Peyer's patch (tissue), 4 donors: Measurements from ENCODE around the gene BAD. TPM values are rescaled to one million over a fixed set of nuclear protein-coding genes. Genes with fewer than 3 reads are reported as not detected.

Experiments
- DNase-seq, 3 donors: peaks; one replicate each; pipeline ENCODE4 v3.0.0-alpha.2; 2017 to 2019
- H3K27ac ChIP-seq, 4 donors: fragments of 200-600 bp; sonication (generic); one replicate each; pipeline ENCODE4 v1.5.1; 2016 to 2019
- H3K27me3 ChIP-seq, 2 donors: fragments of 200-600 bp; sonication (generic); one replicate each; pipeline ENCODE4 v1.5.1; 2019
- H3K36me3 ChIP-seq, 3 donors: fragments of 200-600 bp; sonication (generic); one replicate each; pipeline ENCODE4 v1.5.1; 2016 to 2019
- H3K4me1 ChIP-seq, 4 donors: fragments of 200-600 bp; sonication (generic); one replicate each; pipeline ENCODE4 v1.5.1; 2016 to 2019
- H3K4me3 ChIP-seq, 4 donors: fragments of 200-600 bp; sonication (generic); 1 replicate in 3 of 4; 2 replicates in 1 of 4; pipeline ENCODE4 v1.5.1; 2016 to 2019; ENCODE audit warnings: mild to moderate bottlenecking in 1 of 4
- H3K9me3 ChIP-seq, 4 donors: fragments of 200-600 bp; sonication (generic); one replicate each; pipeline ENCODE4 v1.5.1; 2016 to 2019; ENCODE audit warnings: mild to moderate bottlenecking in 1 of 4
- CTCF ChIP-seq, 6 experiments: fragments of 450-650 bp in 4 of 6; fragments of 200-600 bp in 2 of 6; sonication (generic) in 1 of 6; IDR thresholded peaks; one replicate each; pipeline ENCODE4 v1.5.1; 2017 to 2019; ENCODE audit warnings: antibody characterized with exemption in 6 of 6, mild to moderate bottlenecking in 3 of 6, moderate library complexity in 1 of 6
- POLR2A ChIP-seq, 2 donors: fragments of 450-650 bp; IDR thresholded peaks; one replicate each; pipeline ENCODE4 v1.5.1; 2017; ENCODE audit warnings: antibody characterized with exemption in 2 of 2, mild to moderate bottlenecking in 2 of 2, moderate library complexity in 2 of 2
- total RNA-seq, 4 donors: library from RNA; depleted of rRNA; stranded (reverse); fragments of >200 nt; gene quantifications; one replicate each; pipeline ENCODE4 v1.1.0, GENCODE V29; 2016

Gene BAD
- total RNA-seq, 4 donors from 2014 or later = 57.4 to 91.8 (median 63.7) TPM

DNA sequence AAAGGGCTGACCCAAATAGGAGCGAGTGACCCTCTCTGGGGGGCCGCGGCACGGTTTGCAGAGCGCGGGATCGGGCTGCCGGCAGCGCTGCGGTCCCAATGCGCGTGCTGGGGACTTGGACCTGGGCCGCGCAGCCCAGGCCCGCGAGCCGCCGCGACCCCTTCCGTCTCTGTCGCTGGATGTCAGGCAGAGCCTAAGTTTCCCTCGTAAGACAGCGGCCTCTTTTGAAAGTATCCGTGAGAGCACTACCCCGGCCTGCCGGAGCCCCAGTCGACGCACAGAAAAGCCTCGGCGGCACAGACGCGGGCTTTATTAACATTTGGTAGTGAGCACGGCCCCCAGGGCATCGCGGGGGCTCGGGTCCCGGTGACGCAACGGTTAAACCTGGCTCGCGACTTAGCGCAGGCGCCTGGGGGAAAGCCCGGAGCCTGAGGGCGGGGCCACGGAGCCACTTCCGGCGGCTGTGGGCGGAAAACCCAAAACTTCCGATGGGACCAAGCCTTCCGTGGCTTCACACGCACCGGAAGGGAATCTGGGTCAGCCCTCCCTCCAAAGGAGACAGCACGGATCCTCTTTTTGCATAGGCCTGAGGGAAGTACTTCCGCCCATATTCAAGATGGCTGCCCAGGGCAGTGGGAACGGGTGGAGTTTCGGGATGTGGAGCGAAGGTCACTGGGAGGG is 14.8 kb downstream of the BAD start:
- Histone ChIP-seq H3K36me3 (peaks cover 0 to 26% (median 0%) of the 10 kb centered on the region in 3 donors), H3K4me1 (peaks cover 7 to 58% (median 12%) of the 10 kb centered on the region in 4 donors), H3K4me3 (peak overlapping the region; percentile 62 to 87 (median 78)), H3K27me3 (no peaks in the 10 kb centered on the region), H3K27ac (peak overlapping the region; percentile 90 to 98 (median 94)), H3K9me3 (no peaks in the 10 kb centered on the region)
- TF ChIP-seq CTCF (IDR thresholded peaks at IDR 0.05) (peak in 3 of 6 experiments; percentile 25 to 26 (median 25)), POLR2A (IDR thresholded peaks at IDR 0.05) (no peak)
- DNase-seq = peak; percentile 94 to 98 (median 98)

- Histone ChIP-seq H3K27ac (peak overlapping the region; percentile 90 to 98 (median 94)), H3K4me3 (peak overlapping the region; percentile 62 to 87 (median 78)), H3K4me1 (peaks cover 7 to 64% (median 12%) of the 10 kb centered on the region in 4 donors), H3K9me3 (no peaks in the 10 kb centered on the region), H3K36me3 (peaks cover 0 to 33% (median 0%) of the 10 kb centered on the region in 3 donors), H3K27me3 (no peaks in the 10 kb centered on the region)
- TF ChIP-seq POLR2A (IDR thresholded peaks at IDR 0.05) = no peak
- TF ChIP-seq CTCF (IDR thresholded peaks at IDR 0.05) = no peak
- peak in 2 of 3 donors; percentile 58 to 80 for DNase-seq
Measured at GRCh38 chr11:64268893-64269539, 15.4 kb downstream of the BAD start.

DNA sequence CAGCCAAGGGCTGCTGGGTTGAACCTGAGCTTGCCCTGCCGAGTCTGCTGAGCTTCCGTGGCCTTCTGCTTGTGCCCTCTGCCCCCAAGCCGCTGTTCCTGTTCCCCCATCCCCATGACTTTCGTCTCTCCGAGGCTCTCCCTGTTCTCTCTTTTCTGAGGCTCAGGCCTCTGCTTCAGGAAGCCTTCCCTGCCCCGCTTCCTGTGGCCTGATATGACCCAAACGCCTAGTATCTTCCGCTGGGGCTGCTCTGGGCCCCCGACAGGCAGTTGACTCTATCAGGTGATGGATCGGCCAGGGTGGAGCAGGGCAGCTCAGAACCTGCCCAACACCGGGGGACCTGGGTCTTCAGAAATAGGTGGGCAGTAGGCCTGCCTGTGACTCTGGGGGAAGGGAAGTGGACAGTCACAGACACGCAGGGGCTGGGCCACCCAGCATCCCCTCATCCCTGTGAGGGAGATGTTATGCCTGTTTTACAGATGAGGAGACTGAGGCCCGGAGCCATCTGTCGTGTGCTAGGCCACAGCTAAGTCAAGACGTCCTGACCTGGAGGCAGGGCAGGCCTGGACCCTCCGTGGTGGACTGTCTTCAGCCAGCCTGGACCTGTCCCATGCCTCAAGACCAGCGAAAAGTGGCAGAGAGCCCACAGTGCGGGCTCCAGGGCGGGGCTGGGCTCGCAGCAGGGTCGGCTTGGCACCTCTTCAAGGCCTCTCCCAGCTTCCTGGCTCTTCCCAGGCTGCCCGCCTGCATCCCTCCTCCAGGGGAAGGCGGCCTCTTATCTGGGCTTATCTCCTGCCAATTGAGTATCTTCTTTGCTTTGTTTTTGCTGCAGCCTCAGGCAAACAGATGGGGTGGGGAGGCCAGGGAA is 16.2 kb downstream of the BAD start:
- H3K27ac ChIP-seq = peak overlapping the region; percentile 90 to 98 (median 94)
- H3K9me3 ChIP-seq = no peaks in the 10 kb centered on the region
- TF ChIP-seq CTCF (IDR thresholded peaks at IDR 0.05) = peak in 2 of 6 experiments; percentile 18 to 26
- peak in 1 of 2 donors; percentile 35 for TF ChIP-seq POLR2A (IDR thresholded peaks at IDR 0.05)
- peak in 2 of 3 donors; percentile 73 to 81 for DNase-seq
- H3K27me3 ChIP-seq = no peaks in the 10 kb centered on the region
- peaks cover 0 to 40% (median 0%) of the 10 kb centered on the region in 3 donors for H3K36me3 ChIP-seq
- peak overlapping the region; percentile 62 to 87 (median 78) for H3K4me3 ChIP-seq
- peaks cover 7 to 71% (median 12%) of the 10 kb centered on the region in 4 donors for H3K4me1 ChIP-seq

DNA sequence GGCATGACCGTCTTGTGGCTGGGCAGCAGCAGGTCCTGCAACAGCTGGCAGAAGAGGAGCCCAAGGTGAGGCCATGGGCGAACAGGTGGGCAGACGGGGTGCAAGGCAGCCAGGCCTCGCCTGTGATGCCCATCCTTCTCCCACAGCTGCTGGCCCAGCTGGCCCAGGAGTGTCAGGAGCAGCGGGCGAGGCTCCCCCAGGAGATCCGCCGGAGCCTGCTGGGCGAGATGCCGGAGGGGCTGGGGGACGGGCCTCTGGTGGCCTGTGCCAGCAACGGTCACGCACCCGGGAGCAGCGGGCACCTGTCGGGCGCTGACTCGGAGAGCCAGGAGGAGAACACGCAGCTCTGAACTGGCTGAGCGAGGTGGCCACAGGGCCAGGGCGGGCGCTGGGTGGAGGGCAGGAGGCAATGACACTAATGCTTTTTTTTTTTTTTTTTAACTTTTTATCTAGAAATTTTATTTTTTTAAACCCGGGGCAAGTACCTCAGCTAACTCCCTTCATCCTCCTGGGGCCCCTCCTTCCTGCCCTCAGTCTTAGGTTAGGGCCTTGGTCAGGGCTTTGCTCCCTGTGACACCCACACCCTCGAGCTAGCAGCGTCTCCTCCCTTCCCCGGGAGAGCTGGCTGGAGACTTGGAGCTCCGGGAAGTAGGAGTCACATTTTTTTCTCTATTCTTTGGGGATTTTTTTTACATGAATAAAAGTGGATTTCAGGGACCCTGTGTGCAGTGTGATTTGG is 17.1 kb downstream of the BAD start:
- H3K27me3 ChIP-seq = no peaks in the 10 kb centered on the region
- TF ChIP-seq CTCF (IDR thresholded peaks at IDR 0.05) = no peak
- TF ChIP-seq POLR2A (IDR thresholded peaks at IDR 0.05) = no peak
- peaks cover 0 to 49% (median 0%) of the 10 kb centered on the region in 3 donors for H3K36me3 ChIP-seq
- peak in 1 of 3 donors; percentile 67 for DNase-seq
- H3K9me3 ChIP-seq = no peaks in the 10 kb centered on the region
- no peak overlapping the region for H3K4me3 ChIP-seq
- peaks cover 7 to 65% (median 12%) of the 10 kb centered on the region in 4 donors for H3K4me1 ChIP-seq
- peak overlapping the region in 3 of 4 donors; percentile 90 to 98 (median 96) for H3K27ac ChIP-seq
